ENCODE measurements around the gene ZNF417. TPM values are rescaled to one million over a fixed set of nuclear protein-coding genes. Genes with fewer than 3 reads are reported as not detected.

Gene ZNF417
- 13.1 and 16.8 TPM in 2 replicates for total RNA-seq

GRCh38 chr19:57916168-57916995 lies at the start of gene ZNF417:
Gene ZNF417, minus strand, starts transcription at chr19:57916592. Its CDS starts 181 bp downstream, at chr19:57916411.

GRCh38 chr19:57947419-57948134 lies 31.2 kb upstream of the ZNF417 start, which contains the start of gene ZNF256:
Gene ZNF256, minus strand, starts transcription at chr19:57947706. Its CDS starts 232 bp downstream, at chr19:57947474.

GRCh38 chr19:57934820-57935665 lies 18.7 kb upstream of the ZNF417 start, which contains the start of gene ZNF418:
Gene ZNF418, minus strand, starts transcription at chr19:57935402. Its CDS starts 1,580 bp downstream, at chr19:57933822.

GRCh38 chr19:57888560-57889231 lies 27.7 kb downstream of the ZNF417 start, which contains the start of gene ZNF814:
Gene ZNF814, minus strand, starts transcription at chr19:57889037. Its CDS starts 235 bp downstream, at chr19:57888802.

Other genes with a start within 250 kb of the ZNF417 start
- gene ZSCAN4, start 247.7 kb downstream of the ZNF417 start, total RNA-seq, result not detected in 2 replicates
- gene ZNF551, start 234.6 kb downstream of the ZNF417 start, total RNA-seq, result 6.9 and 7.0 TPM in 2 replicates
- 0.27 and 2.4 TPM in 2 replicates for gene ZNF154, start 207.4 kb downstream of the ZNF417 start, total RNA-seq
- gene ZNF671, start 189.0 kb downstream of the ZNF417 start, total RNA-seq, result 4.3 and 6.6 TPM in 2 replicates
- 17.5 and 18.3 TPM in 2 replicates for gene ZNF776, start 169.8 kb downstream of the ZNF417 start, total RNA-seq
- gene ZNF586, start 146.9 kb downstream of the ZNF417 start, total RNA-seq, result 10.3 and 17.8 TPM in 2 replicates
- 5.4 and 5.5 TPM in 2 replicates for gene ZNF552, start 101.7 kb downstream of the ZNF417 start, total RNA-seq
- 20.2 and 34.4 TPM in 2 replicates for gene ZNF587B, start 86.3 kb downstream of the ZNF417 start, total RNA-seq
- 26.0 and 31.2 TPM in 2 replicates for gene ZNF587, start 66.7 kb downstream of the ZNF417 start, total RNA-seq
- 3.8 and 7.2 TPM in 2 replicates for gene ZNF814, start 27.6 kb downstream of the ZNF417 start, total RNA-seq
- gene ZNF418, start 18.8 kb upstream of the ZNF417 start, total RNA-seq, result 3.1 and 8.8 TPM in 2 replicates
- gene ZNF256, start 31.1 kb upstream of the ZNF417 start, total RNA-seq, result 3.6 and 4.1 TPM in 2 replicates
- 0.09 and 0.18 TPM in 2 replicates for gene C19orf18, start 57.9 kb upstream of the ZNF417 start, total RNA-seq
- 7.0 and 11.6 TPM in 2 replicates for gene ZNF606, start 86.2 kb upstream of the ZNF417 start, total RNA-seq
- not detected in 2 replicates for gene ZSCAN1, start 117.4 kb upstream of the ZNF417 start, total RNA-seq
- 0.18 and 1.6 TPM in 2 replicates for gene ZNF135, start 142.7 kb upstream of the ZNF417 start, total RNA-seq
- gene ZSCAN18, start 181.6 kb upstream of the ZNF417 start, total RNA-seq, result 3.5 and 22.2 TPM in 2 replicates
- gene ZNF329, start 234.2 kb upstream of the ZNF417 start, total RNA-seq, result 8.6 and 10.1 TPM in 2 replicates